Smooth muscle cell (in vitro differentiated cells): ENCODE measurements around the gene SH3BP5. TPM values are rescaled to one million over a fixed set of nuclear protein-coding genes. Genes with fewer than 3 reads are reported as not detected.

Experiments used
- DNase-seq: peaks from one replicate; lab custom pipeline; 2025; ENCODE audit not compliant: unreplicated experiment; lab: John Stamatoyannopoulos, UW
- H2AFZ ChIP-seq: fragments of 200-600 bp; sonication (generic); 2 replicates; pipeline ENCODE4 v1.6.0; 2016; ENCODE audit warnings: antibody characterized with exemption, low read depth, mild to moderate bottlenecking
- H3F3A ChIP-seq: fragments of 200-600 bp; sonication (generic); 2 replicates; pipeline ENCODE4 v1.6.0; 2017; ENCODE audit warnings: antibody characterized with exemption, low read depth
- H3K27ac ChIP-seq: fragments of 200-600 bp; sonication (generic); 2 replicates; pipeline ENCODE4 v1.5.1; 2016; ENCODE audit warnings: low read depth, mild to moderate bottlenecking
- H3K27me3 ChIP-seq: fragments of 200-600 bp; sonication (generic); 2 replicates; pipeline ENCODE4 v1.6.1; 2016; ENCODE audit warnings: low read depth, mild to moderate bottlenecking
- H3K36me3 ChIP-seq: fragments of 200-600 bp; sonication (generic); 2 replicates; pipeline ENCODE4 v1.5.1; 2016; ENCODE audit warnings: low read depth
- H3K4me1 ChIP-seq: fragments of 200-600 bp; sonication (generic); 2 replicates; pipeline ENCODE4 v1.5.1; 2016; ENCODE audit warnings: low read depth
- H3K4me2 ChIP-seq: fragments of 200-600 bp; sonication (generic); 2 replicates; pipeline ENCODE4 v1.6.0; 2016; ENCODE audit warnings: mild to moderate bottlenecking
- H3K4me3 ChIP-seq: fragments of 200-600 bp; sonication (generic); 2 replicates; pipeline ENCODE4 v1.5.1; 2016; ENCODE audit warnings: mild to moderate bottlenecking
- H3K79me2 ChIP-seq: fragments of 200-600 bp; sonication (generic); 2 replicates; pipeline ENCODE4 v1.6.0; 2016; ENCODE audit warnings: low read depth, mild to moderate bottlenecking
- H3K9ac ChIP-seq: fragments of 200-600 bp; sonication (generic); 2 replicates; pipeline ENCODE4 v1.6.0; 2016; ENCODE audit warnings: low read depth
- H3K9me3 ChIP-seq: fragments of 200-600 bp; sonication (generic); replicated peaks from 2 replicates; pipeline ENCODE4 v1.5.1; 2016; ENCODE audit warnings: low read depth
- H4K20me1 ChIP-seq: fragments of 200-600 bp; sonication (generic); 2 replicates; pipeline ENCODE4 v1.6.0; 2016; ENCODE audit warnings: low read depth
- WGBS: methylation state at CpG from one replicate; pipeline ENCODE4 v1.1.7; 2016; ENCODE audit warnings: low lambda C conversion rate; 5-methylcytosine and 5-hydroxymethylcytosine counted together
- polyA plus RNA-seq: library from polyadenylated mRNA; unstranded; fragments of >200 nt; fragmentation: Nextera tagmentation; extraction: Ambion mirVana; gene quantifications from 2 replicates; pipeline ENCODE4 v1.2.1, GENCODE V29; 2016
- total RNA-seq: library from RNA; depleted of rRNA; stranded (reverse); fragments of >200 nt; gene quantifications from 2 replicates; pipeline ENCODE4 v1.2.3, GENCODE V29; 2014
- TF ChIP-seq, protein P1 (sequence below): fragments of 200-600 bp; sonication (generic); IDR thresholded peaks from 2 replicates; pipeline ENCODE4 v1.5.1; 2017; ENCODE audit warnings: borderline replicate concordance, mild to moderate bottlenecking, antibody characterized with exemption; ENCODE audit not compliant: insufficient read depth, poor library complexity, severe bottlenecking

SH3BP5 gene
- total and polyA plus RNA-seq, 2 experiments from 2014 or later: 10.7 to 12.7 TPM

DNA sequence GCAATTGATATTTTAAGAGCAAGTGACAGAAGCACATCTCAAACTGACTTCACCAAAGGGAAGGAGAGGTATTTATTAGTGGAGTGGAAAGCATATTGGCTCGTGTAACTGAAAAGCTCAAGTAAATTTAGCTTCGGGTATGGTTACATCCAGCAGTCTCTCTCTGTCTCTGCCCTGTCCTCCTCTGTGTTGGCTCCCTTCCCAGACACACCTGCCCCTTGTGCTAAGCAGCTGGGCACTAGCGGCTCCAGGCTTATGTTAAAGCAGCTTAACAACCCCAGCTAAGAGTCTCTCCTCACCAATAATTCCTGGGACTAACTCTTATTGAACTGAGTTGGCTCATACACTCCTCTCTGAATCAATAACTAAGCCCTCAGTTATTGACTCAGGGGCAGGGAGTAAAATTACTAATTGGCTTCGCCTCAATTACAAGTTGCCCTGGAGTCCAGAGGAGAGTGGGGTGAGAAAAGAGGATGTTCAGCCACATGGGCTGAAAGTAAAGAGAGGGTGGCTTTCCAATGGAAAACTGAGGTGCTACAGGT, 12.8 kb upstream of the SH3BP5 start:
- no peak overlapping the region for H3K4me2 ChIP-seq
- H4K20me1 ChIP-seq: no peaks in the 10 kb centered on the region
- no peak for DNase-seq
- no peak overlapping the region for H3K27ac ChIP-seq
- TF ChIP-seq, protein P1, sequence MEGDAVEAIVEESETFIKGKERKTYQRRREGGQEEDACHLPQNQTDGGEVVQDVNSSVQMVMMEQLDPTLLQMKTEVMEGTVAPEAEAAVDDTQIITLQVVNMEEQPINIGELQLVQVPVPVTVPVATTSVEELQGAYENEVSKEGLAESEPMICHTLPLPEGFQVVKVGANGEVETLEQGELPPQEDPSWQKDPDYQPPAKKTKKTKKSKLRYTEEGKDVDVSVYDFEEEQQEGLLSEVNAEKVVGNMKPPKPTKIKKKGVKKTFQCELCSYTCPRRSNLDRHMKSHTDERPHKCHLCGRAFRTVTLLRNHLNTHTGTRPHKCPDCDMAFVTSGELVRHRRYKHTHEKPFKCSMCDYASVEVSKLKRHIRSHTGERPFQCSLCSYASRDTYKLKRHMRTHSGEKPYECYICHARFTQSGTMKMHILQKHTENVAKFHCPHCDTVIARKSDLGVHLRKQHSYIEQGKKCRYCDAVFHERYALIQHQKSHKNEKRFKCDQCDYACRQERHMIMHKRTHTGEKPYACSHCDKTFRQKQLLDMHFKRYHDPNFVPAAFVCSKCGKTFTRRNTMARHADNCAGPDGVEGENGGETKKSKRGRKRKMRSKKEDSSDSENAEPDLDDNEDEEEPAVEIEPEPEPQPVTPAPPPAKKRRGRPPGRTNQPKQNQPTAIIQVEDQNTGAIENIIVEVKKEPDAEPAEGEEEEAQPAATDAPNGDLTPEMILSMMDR: no peak
- WGBS: 85% methylated on average over 4 of the region's 4 CpGs
- peaks cover 3% of the 10 kb centered on the region for H3F3A ChIP-seq
- H2AFZ ChIP-seq: no peak overlapping the region
- no peaks in the 10 kb centered on the region for H3K4me1 ChIP-seq
- no peaks in the 10 kb centered on the region for H3K36me3 ChIP-seq
- no peak overlapping the region for H3K4me3 ChIP-seq
- H3K79me2 ChIP-seq: no peaks in the 10 kb centered on the region
- no peak overlapping the region for H3K9ac ChIP-seq
- no peaks in the 10 kb centered on the region for H3K9me3 ChIP-seq
- no peaks in the 10 kb centered on the region for H3K27me3 ChIP-seq

DNA sequence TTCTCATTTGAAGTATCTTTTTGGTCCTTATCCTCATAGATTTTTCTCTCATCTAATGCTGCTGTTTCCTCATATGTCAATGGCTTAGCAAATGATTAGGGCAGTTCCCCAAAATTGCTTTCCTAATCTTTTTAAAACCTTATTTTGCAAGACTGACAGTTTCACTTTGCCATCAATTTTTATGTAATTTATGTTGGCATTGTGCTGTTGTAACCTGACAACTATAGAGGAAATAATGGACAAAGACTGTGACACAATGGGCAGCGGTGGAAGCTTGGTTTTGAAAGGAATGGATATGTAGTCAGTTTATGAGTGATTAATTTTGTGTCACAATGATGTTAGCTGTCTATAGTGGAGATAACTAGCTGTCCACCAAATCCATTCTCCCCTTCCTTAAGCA, 10.6 kb upstream of the SH3BP5 start:
- H3K9me3 ChIP-seq: no peaks in the 10 kb centered on the region
- WGBS: 93% methylated on average over 1 of the region's 1 CpG
- no peaks in the 10 kb centered on the region for H3K27me3 ChIP-seq
- TF ChIP-seq, protein P1: no peak
- H3K9ac ChIP-seq: no peak overlapping the region
- no peak overlapping the region for H3K27ac ChIP-seq
- no peak for DNase-seq
- H3F3A ChIP-seq: no peaks in the 10 kb centered on the region
- no peak overlapping the region for H3K4me3 ChIP-seq
- H3K4me2 ChIP-seq: no peak overlapping the region
- H2AFZ ChIP-seq: no peak overlapping the region
- no peaks in the 10 kb centered on the region for H4K20me1 ChIP-seq
- H3K79me2 ChIP-seq: no peaks in the 10 kb centered on the region
- H3K4me1 ChIP-seq: no peaks in the 10 kb centered on the region
- H3K36me3 ChIP-seq: no peaks in the 10 kb centered on the region

DNA sequence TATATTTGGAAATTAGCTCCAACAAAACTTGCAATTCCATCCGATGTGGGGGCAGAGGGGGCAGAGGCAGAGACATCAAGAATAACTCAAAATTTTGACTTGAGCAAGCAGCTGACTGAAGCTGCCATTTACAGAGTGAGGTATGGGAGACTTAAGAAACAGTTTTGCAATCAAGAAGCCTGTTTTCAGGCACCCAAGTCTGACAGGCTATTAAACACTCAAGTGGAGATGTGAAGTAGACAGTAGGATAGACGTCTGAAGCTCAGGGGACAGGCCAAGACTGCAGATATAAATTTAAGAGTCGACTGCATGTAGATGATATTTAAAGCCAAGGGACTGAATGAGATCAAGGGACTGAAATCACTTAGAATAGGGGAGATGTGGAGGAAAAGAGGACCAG, 9.9 kb upstream of the SH3BP5 start:
- H3K4me1 ChIP-seq: no peaks in the 10 kb centered on the region
- H4K20me1 ChIP-seq: no peaks in the 10 kb centered on the region
- no peak overlapping the region for H3K9ac ChIP-seq
- WGBS: 58% methylated on average over 3 of the region's 3 CpGs
- H3K27ac ChIP-seq: no peak overlapping the region
- H3K4me2 ChIP-seq: no peak overlapping the region
- TF ChIP-seq, protein P1: no peak
- H3K4me3 ChIP-seq: no peak overlapping the region
- no peak overlapping the region for H2AFZ ChIP-seq
- no peak for DNase-seq
- H3K9me3 ChIP-seq: no peaks in the 10 kb centered on the region
- H3K27me3 ChIP-seq: no peaks in the 10 kb centered on the region
- H3F3A ChIP-seq: no peaks in the 10 kb centered on the region
- H3K36me3 ChIP-seq: no peaks in the 10 kb centered on the region
- H3K79me2 ChIP-seq: no peaks in the 10 kb centered on the region

DNA sequence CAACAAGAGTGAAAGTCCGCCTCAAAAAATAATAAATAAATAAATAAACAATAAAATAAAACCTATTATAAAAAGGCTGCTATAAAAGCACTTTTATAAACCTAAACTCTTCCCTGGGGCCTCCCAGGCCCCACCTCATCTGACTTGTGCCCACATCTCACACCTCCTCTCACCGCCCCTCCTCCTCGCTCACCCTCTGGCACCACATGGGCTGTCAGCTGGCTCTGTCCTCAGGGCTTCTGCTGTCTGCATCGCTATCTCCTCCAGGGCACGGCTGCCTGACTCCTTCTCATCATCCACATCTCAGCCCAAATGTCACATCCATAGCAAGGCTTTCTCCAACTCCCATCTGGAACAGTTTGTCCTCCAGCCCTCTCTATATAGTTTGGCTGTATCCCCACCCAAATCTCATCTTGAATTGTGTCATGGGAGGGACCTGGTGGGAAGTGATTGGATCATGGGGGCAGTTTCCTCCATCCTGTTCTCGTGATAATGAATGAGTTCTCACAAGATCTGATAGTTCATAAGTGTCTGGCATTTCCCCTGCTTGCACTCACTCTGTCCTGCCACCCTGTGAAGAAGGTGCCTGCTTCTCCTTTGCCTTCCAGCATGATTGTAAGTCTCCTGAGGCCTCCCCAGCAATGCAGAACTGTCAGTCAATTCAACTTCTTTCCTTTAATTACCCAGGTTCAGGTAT, 8.8 kb upstream of the SH3BP5 start:
- Histone ChIP-seq H3K36me3 (no peaks in the 10 kb centered on the region), H3K79me2 (no peaks in the 10 kb centered on the region), H4K20me1 (no peaks in the 10 kb centered on the region), H3K4me3 (no peak overlapping the region), H3K4me2 (no peak overlapping the region), H3K27ac (no peak overlapping the region), H2AFZ (no peak overlapping the region), H3K9ac (no peak overlapping the region), H3K9me3 (no peaks in the 10 kb centered on the region), H3F3A (no peaks in the 10 kb centered on the region), H3K27me3 (no peaks in the 10 kb centered on the region), H3K4me1 (no peaks in the 10 kb centered on the region)
- no peak for DNase-seq
- 83% methylated on average over 6 of the region's 6 CpGs for WGBS
- TF ChIP-seq, protein P1: no peak
